ENCODE measurements around the gene SAMD14.

- TF ChIP-seq CTCF (IDR thresholded peaks at IDR 0.05) (no peak), EP300 (IDR thresholded peaks at IDR 0.05) (no peak), POLR2A (IDR thresholded peaks at IDR 0.05) (no peak)
Observed at GRCh38 chr17:50091918-50092285, 38.1 kb downstream of the SAMD14 start.

Measured in upper lobe of left lung (tissue), 4 donors.